Gastrocnemius medialis (tissue), 4 donors: ENCODE measurements around the gene GCNT3.
A peak's percentile ranks its signal among the peaks of the same experiment; 100 is the strongest.

ENCODE experiments used
- POLR2A ChIP-seq, 2 donors: fragments of 450-650 bp; IDR thresholded peaks; one replicate each; pipeline ENCODE4 v1.6.1; 2017; ENCODE audit warnings: antibody characterized with exemption in 2 of 2, mild to moderate bottlenecking in 2 of 2, moderate library complexity in 2 of 2
- TF ChIP-seq, protein P1 (sequence below), 5 experiments: fragments of 450-650 bp in 3 of 5; fragments of 200-600 bp in 2 of 5; sonication (generic) in 2 of 5; IDR thresholded peaks in 4 of 5; conservative IDR thresholded peaks in 1 of 5; 1 replicate in 4 of 5; 2 replicates in 1 of 5; pipeline ENCODE4 v1.5.1; 2016 to 2019; ENCODE audit warnings: antibody characterized with exemption in 5 of 5, mild to moderate bottlenecking in 3 of 5, moderate library complexity in 3 of 5

DNA sequence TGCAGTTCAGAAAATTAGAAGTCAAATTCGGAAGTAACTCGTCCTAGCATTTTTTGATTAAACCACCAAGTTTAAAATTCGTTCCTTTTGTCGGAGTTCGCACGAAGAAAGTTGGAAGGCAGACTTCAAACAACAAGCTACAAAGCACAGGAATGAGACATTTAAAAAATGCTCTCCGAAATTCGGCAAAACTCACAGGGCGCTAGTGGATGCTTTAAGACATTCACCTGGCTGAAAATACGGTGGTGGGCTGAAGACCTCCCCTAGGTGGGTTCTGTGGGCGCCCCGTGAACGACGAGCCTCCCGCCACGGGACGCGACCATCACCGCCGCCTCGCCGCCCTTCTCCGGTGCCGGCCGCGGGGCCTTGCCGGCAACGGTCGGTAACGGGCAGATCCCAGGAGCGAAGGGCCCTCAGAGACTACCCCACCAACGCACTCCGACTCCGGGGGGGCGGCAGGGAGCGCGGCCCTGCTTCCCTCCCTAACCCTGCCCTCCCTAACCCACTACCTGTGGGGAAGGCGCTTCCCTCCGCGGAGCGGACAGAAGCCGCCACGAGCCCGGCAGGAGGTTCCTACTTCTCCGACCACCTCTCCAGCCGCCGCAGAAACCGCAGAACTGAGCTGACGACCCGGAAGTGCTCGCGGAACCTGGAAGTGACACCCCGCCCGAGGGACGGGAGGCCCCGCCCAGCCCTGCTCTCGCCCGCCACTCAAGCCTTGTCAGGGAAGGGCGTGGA lies 45.5 kb downstream of the GCNT3 start, which contains the start of gene GTF2A2:
- TF ChIP-seq, protein P1, sequence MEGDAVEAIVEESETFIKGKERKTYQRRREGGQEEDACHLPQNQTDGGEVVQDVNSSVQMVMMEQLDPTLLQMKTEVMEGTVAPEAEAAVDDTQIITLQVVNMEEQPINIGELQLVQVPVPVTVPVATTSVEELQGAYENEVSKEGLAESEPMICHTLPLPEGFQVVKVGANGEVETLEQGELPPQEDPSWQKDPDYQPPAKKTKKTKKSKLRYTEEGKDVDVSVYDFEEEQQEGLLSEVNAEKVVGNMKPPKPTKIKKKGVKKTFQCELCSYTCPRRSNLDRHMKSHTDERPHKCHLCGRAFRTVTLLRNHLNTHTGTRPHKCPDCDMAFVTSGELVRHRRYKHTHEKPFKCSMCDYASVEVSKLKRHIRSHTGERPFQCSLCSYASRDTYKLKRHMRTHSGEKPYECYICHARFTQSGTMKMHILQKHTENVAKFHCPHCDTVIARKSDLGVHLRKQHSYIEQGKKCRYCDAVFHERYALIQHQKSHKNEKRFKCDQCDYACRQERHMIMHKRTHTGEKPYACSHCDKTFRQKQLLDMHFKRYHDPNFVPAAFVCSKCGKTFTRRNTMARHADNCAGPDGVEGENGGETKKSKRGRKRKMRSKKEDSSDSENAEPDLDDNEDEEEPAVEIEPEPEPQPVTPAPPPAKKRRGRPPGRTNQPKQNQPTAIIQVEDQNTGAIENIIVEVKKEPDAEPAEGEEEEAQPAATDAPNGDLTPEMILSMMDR (IDR thresholded peaks at IDR 0.05 in 4 of 5, conservative IDR thresholded peaks at IDR 0.05 in 1 of 5) = no peak
- peak; percentile 66 to 70 for TF ChIP-seq POLR2A (IDR thresholded peaks at IDR 0.05)
